Fibroblast of the aortic adventitia (primary cell): Measurements from ENCODE around the gene CCDC194. TPM values are rescaled to one million over a fixed set of nuclear protein-coding genes. Genes with fewer than 3 reads are reported as not detected.

ENCODE experiments used
- DNase-seq: peaks from one replicate; pipeline ENCODE4 v3.0.0-alpha.2; 2010; ENCODE audit warnings: low read depth
- H3K4me3 ChIP-seq: 2 replicates; pipeline ENCODE4 v1.5.1; 2011; ENCODE audit warnings: low read depth, mild to moderate bottlenecking, control low read depth, low read length, moderate library complexity
- CTCF ChIP-seq: IDR thresholded peaks from 2 replicates; pipeline ENCODE4 v1.5.1; 2011; ENCODE audit warnings: mild to moderate bottlenecking, low read length, control low read depth, inconsistent platforms; ENCODE audit not compliant: insufficient read depth
- total RNA-seq: library from RNA; depleted of rRNA; stranded (reverse); fragments of >200 nt; gene quantifications from 2 replicates; pipeline ENCODE4 v1.2.3, GENCODE V29; 2012; ENCODE audit warnings: low replicate concordance

Gene CCDC194
- total RNA-seq, 1 donor: not detected

- no peak overlapping the region for H3K4me3 ChIP-seq
- TF ChIP-seq CTCF: no peak
- DNase-seq: no peak
These were observed 35.7 kb upstream of the CCDC194 start for GRCh38 chr19:17429641-17430113.

- H3K4me3 ChIP-seq: no peak overlapping the region
- peak; percentile 16 for DNase-seq
- TF ChIP-seq CTCF: peak; percentile 56
These were observed 30.9 kb upstream of the CCDC194 start for GRCh38 chr19:17424743-17425365.

- DNase-seq: no peak
- no peak for TF ChIP-seq CTCF
- H3K4me3 ChIP-seq: no peak overlapping the region
These were observed 29.6 kb upstream of the CCDC194 start for GRCh38 chr19:17423429-17424208.

GRCh38 chr19:17421942-17422341 lies 27.9 kb upstream of the CCDC194 start:
- no peak for TF ChIP-seq CTCF
- no peak overlapping the region for H3K4me3 ChIP-seq
- no peak for DNase-seq

- TF ChIP-seq CTCF: no peak
- H3K4me3 ChIP-seq: peak overlapping the region; percentile 90
- no peak for DNase-seq
These were observed 26.5 kb upstream of the CCDC194 start for GRCh38 chr19:17420475-17420924.

- no peak for TF ChIP-seq CTCF
These were observed 25.9 kb upstream of the CCDC194 start, which contains the start of gene MVB12A for GRCh38 chr19:17419621-17420474. Gene MVB12A, plus strand, starts transcription at chr19:17420047. Its CDS starts 89 bp downstream, at chr19:17420136.

More at GRCh38 chr19:17419621-17420474, 25.9 kb upstream of the CCDC194 start, which contains the start of gene MVB12A:
- peak within 1 kb of the TSS; percentile 90 for H3K4me3 ChIP-seq
- DNase-seq: peak; percentile 99
